Measurements from ENCODE around the gene PLPP3. TPM values are rescaled to one million over a fixed set of nuclear protein-coding genes. Genes with fewer than 3 reads are reported as not detected.

PLPP3 gene
- total and polyA plus RNA-seq, 2 of the 8 experiments (the other 6 are each of a cell fraction or from before 2014, with no cell fraction given) = 33.2 to 42.0 TPM

- peaks cover 35 to 100% of the 10 kb centered on the region in 2 experiments for H3K79me2 ChIP-seq (ENCODE audit: control insufficient read depth in 1 of 2, insufficient read depth in 2 of 2, low read length in 2 of 2)
- ChIA-PET POLR2A (ENCODE audit: partially characterized antibody) (interaction anchor here (1.2 kb wide), 1 partner anchor 21 kb away, joined by 3 read pairs; no protein-coding TSS in a partner anchor), CTCF (ENCODE audit: partially characterized antibody) (no interaction called here)
- no peak overlapping the region for H3K4ac ChIP-seq (replicated peaks; ENCODE audit: insufficient read length, low read depth, low read length)
- H3K14ac ChIP-seq (ENCODE audit: insufficient read length) = no peak overlapping the region
- no peak overlapping the region for H3K56ac ChIP-seq (replicated peaks; ENCODE audit: insufficient read length, low read depth, low read length)
- H4K8ac ChIP-seq (ENCODE audit: extremely low read depth, insufficient read depth, low read length) = no peak overlapping the region
- H3K27me3 ChIP-seq (replicated peaks in 1 of 4; ENCODE audit: control insufficient read depth in 3 of 4, extremely low read depth in 1 of 4, insufficient read depth in 3 of 4, low read length in 3 of 4) = no peaks in the 10 kb centered on the region
- TF ChIP-seq RFX5 (IDR thresholded peaks at IDR 0.05; ENCODE audit: borderline replicate concordance, low read depth, low read length) (no peak), EZH2 (IDR thresholded peaks at IDR 0.05; ENCODE audit: low read depth, low read length, severe bottlenecking) (no peak), RAD21 (IDR thresholded peaks at IDR 0.05 in 1 of 2, conservative IDR thresholded peaks at IDR 0.05 in 1 of 2; ENCODE audit: low read depth in 2 of 2, low read length in 2 of 2) (no peak), ATF3 (IDR thresholded peaks at IDR 0.05; ENCODE audit: insufficient read depth, low read depth, low read length) (no peak), SP1 (IDR thresholded peaks at IDR 0.05; ENCODE audit: low read depth, low read length) (no peak), BRCA1 (IDR thresholded peaks at IDR 0.05; ENCODE audit: low read depth, low read length) (no peak), SAP30 (IDR thresholded peaks at IDR 0.05; ENCODE audit: insufficient read depth, insufficient replicate concordance, low read length) (no peak), TCF12 (IDR thresholded peaks at IDR 0.05; ENCODE audit: low read depth, low read length) (no peak), SIX5 (IDR thresholded peaks at IDR 0.05; ENCODE audit: low read depth, low read length) (no peak), HDAC6 (IDR thresholded peaks at IDR 0.05; ENCODE audit: low read depth, low read length) (no peak), JUN (IDR thresholded peaks at IDR 0.05; ENCODE audit: low read depth, low read length) (no peak)
- TF ChIP-seq, protein P1, sequence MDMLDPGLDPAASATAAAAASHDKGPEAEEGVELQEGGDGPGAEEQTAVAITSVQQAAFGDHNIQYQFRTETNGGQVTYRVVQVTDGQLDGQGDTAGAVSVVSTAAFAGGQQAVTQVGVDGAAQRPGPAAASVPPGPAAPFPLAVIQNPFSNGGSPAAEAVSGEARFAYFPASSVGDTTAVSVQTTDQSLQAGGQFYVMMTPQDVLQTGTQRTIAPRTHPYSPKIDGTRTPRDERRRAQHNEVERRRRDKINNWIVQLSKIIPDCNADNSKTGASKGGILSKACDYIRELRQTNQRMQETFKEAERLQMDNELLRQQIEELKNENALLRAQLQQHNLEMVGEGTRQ (IDR thresholded peaks at IDR 0.05; ENCODE audit: low read length) = no peak
- no peak overlapping the region for H3K27ac ChIP-seq (ENCODE audit: low read depth, low read length)
- no peak overlapping the region for H2BK5ac ChIP-seq (ENCODE audit: low read depth, low read length)
- no peak overlapping the region for H3K9ac ChIP-seq (replicated peaks in 1 of 4; ENCODE audit: extremely low read depth in 1 of 4, low read depth in 3 of 4, low read length in 3 of 4)
- no peak overlapping the region for H2AK5ac ChIP-seq (ENCODE audit: low read depth, low read length)
- no peak overlapping the region for H2BK20ac ChIP-seq (ENCODE audit: low read length)
- H2AFZ ChIP-seq (ENCODE audit: low read length) = no peak overlapping the region
- H3K79me1 ChIP-seq (ENCODE audit: low read depth, low read length) = peaks cover 33% of the 10 kb centered on the region
- peaks cover 0 to 68% (median 14%) of the 10 kb centered on the region in 4 experiments; a peak in 7 of 8 replicates for H3K36me3 ChIP-seq (ENCODE audit: control insufficient read depth in 2 of 4, insufficient read depth in 4 of 4, low read length in 3 of 4)
- DNase-seq (ENCODE audit: low read depth in 1 of 2, low spot score in 2 of 2) (no peak), FAIRE-seq (no peak)
- H4K5ac ChIP-seq (ENCODE audit: insufficient read length, low read depth, low read length) = no peak overlapping the region
- H3K4me2 ChIP-seq (ENCODE audit: insufficient read depth in 1 of 2, low read depth in 2 of 2, low read length in 2 of 2) = no peak overlapping the region
- no peak overlapping the region for H3K4me3 ChIP-seq (ENCODE audit: extremely low read depth in 1 of 4, insufficient read depth in 2 of 4, low read depth in 3 of 4, low read length in 4 of 4)
- no peaks in the 10 kb centered on the region for H3K9me3 ChIP-seq (ENCODE audit: insufficient read depth in 2 of 2, low read depth in 1 of 2, low read length in 1 of 2)
- H3K18ac ChIP-seq (ENCODE audit: extremely low read depth, low read length) = no peak overlapping the region
- H4K20me1 ChIP-seq (replicated peaks in 1 of 2; ENCODE audit: control insufficient read depth in 1 of 2, insufficient read depth in 2 of 2, low read length in 2 of 2) = no peaks in the 10 kb centered on the region
- no peak overlapping the region for H3K23ac ChIP-seq (ENCODE audit: insufficient read length)
- H2BK12ac ChIP-seq (ENCODE audit: low read depth, low read length) = no peak overlapping the region
- no peaks in the 10 kb centered on the region; the same call in 1 of the 2 replicates for H3K23me2 ChIP-seq (ENCODE audit: low read depth, low read length)
- H4K91ac ChIP-seq (replicated peaks; ENCODE audit: insufficient read length, low read length) = no peak overlapping the region
- no peak overlapping the region for H2BK120ac ChIP-seq (replicated peaks; ENCODE audit: low read depth, low read length)
- no peak overlapping the region for H2BK15ac ChIP-seq (ENCODE audit: low read length)
- peaks cover 0 to 48% (median 44%) of the 10 kb centered on the region in 4 experiments for H3K4me1 ChIP-seq (replicated peaks in 1 of 4; ENCODE audit: control insufficient read depth in 3 of 4, insufficient read depth in 4 of 4, low read length in 3 of 4)
These were observed 49.6 kb downstream of the PLPP3 start for GRCh38 chr1:56529801-56530200.

All from H1 (cell line).